Ascending aorta (tissue), 2 donors: ENCODE results near the gene ZG16. TPM values are rescaled to one million over a fixed set of nuclear protein-coding genes. Genes with fewer than 3 reads are reported as not detected.
A peak's percentile ranks its signal among the peaks of the same experiment; 100 is the strongest.

ENCODE experiments used
- DNase-seq, 2 donors: peaks; one replicate each; pipeline ENCODE4 v3.0.0-alpha.2; 2019; ENCODE audit warnings: low spot score in 2 of 2
- H3K27ac ChIP-seq, 2 donors: fragments of 200-600 bp; sonication (generic); one replicate each; pipeline ENCODE4 v1.5.1; 2016 to 2017; ENCODE audit warnings: mild to moderate bottlenecking in 1 of 2
- H3K27me3 ChIP-seq: fragments of 200-600 bp; sonication (generic); one replicate; pipeline ENCODE4 v1.5.1; 2017
- H3K36me3 ChIP-seq, 2 donors: fragments of 200-600 bp; sonication (generic); one replicate each; pipeline ENCODE4 v1.5.1; 2016
- H3K4me1 ChIP-seq, 2 donors: fragments of 200-600 bp; sonication (generic); one replicate each; pipeline ENCODE4 v1.5.1; 2016 to 2017; ENCODE audit warnings: mild to moderate bottlenecking in 1 of 2
- H3K4me3 ChIP-seq, 2 donors: fragments of 200-600 bp; sonication (generic); one replicate each; pipeline ENCODE4 v1.5.1; 2016 to 2017; ENCODE audit warnings: mild to moderate bottlenecking in 1 of 2
- H3K9me3 ChIP-seq, 2 donors: fragments of 200-600 bp; sonication (generic); one replicate each; pipeline ENCODE4 v1.5.1; 2016
- CTCF ChIP-seq, 3 experiments: fragments of 200-600 bp in 2 of 3; fragments of 450-650 bp in 1 of 3; sonication (generic) in 2 of 3; IDR thresholded peaks; one replicate each; pipeline ENCODE4 v1.5.1; 2016 to 2019; ENCODE audit warnings: antibody characterized with exemption in 3 of 3, mild to moderate bottlenecking in 1 of 3, moderate library complexity in 1 of 3
- intact Hi-C: fragments of 100-400 bp; cut with DNase I; formaldehyde crosslinking; loops from one replicate; pipeline ENCODE4 v1.15.1; 2023
- total RNA-seq: library from RNA; depleted of rRNA; stranded (reverse); fragments of >200 nt; gene quantifications from one replicate; pipeline ENCODE4 v1.1.0, GENCODE V29; 2016

Gene ZG16
- total RNA-seq, 1 donor from 2014 or later: 0.21 TPM

DNA sequence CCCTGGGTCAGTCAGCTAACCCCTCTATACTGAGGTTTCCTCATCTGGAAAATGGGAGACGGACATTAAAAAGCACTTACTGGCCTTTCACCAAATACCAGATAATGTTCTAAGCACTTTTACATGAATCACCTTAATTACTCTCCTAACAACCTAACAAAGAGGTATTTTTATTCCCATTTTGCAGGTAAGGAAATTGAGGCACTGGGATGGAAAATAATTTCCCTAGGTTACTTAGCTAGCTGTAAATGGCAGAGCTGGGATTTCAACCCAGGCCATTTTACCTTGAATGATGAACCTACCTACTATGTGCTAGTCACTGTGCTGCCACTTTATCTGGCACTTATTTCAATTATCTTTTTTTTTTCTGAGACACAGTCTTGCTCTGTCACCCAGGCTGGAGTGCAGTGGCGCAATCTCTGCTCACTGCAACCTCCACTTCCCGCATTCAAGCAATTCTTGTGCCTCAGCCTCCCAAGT lies 16.2 kb downstream of the ZG16 start:
- Histone ChIP-seq H3K27ac (no peak overlapping the region), H3K4me1 (peaks cover 0 to 13% of the 10 kb centered on the region in 2 donors), H3K27me3 (no peaks in the 10 kb centered on the region), H3K4me3 (no peak overlapping the region), H3K36me3 (peaks cover 24% of the 10 kb centered on the region in 2 donors), H3K9me3 (no peaks in the 10 kb centered on the region)
- intact Hi-C loops: loop anchor here (5.0 kb wide), 1 partner anchor 822 kb away; the partner anchor contains the start of gene SPNS1
- TF ChIP-seq CTCF (IDR thresholded peaks at IDR 0.05): no peak
- no peak for DNase-seq

DNA sequence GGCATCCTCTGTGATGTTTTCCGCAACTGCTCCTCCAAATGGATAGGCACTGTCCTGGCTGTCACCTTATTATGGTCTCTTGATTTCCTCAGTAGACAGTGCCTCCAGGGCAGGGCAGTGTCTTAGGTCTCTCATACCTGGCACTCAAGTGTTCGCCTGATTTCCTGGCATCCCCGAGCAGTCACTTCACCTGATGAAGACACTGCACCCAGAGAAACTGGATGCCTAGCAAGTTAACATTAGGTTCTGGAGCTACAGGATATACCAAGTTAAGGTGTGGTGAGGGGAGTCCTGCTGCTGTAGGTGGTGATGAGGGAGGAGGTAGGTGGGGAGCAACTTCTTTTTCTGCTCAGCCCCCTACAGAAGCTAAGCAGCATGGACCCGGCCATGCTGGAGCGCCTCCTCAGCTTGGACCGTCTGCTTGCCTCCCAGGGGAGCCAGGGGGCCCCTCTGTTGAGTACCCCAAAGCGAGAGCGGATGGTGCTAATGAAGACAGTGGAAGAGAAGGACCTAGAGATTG lies 24.4 kb downstream of the ZG16 start:
- TF ChIP-seq CTCF (IDR thresholded peaks at IDR 0.05): no peak
- DNase-seq: no peak
- Histone ChIP-seq H3K27ac (no peak overlapping the region), H3K36me3 (peaks cover 25 to 31% of the 10 kb centered on the region in 2 donors), H3K9me3 (no peaks in the 10 kb centered on the region), H3K4me3 (no peak overlapping the region), H3K4me1 (peaks cover 3 to 7% of the 10 kb centered on the region in 2 donors), H3K27me3 (no peaks in the 10 kb centered on the region)
- intact Hi-C loops: loop anchor here (10.0 kb wide), 1 partner anchor 1652 kb away; the partner anchor contains the start of gene ARMC5

DNA sequence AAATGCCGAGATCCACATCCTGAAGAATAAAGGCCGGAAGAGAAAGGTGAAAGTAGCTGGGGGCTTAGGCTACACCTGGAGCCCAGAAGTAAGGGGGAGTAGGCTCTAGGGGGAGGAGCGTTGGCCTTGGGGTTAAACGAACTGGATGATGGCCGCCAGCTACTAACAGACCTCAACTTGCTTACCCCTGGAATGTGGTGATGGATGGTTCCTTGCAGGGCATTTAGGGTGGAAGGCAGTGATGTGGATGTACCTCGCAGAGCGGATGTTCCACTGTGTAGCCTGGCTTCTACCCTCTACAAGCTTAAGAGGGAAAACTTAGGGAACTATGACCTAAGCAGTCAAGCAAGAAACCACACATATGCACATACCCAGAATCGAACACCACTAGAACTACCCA lies 26.0 kb downstream of the ZG16 start:
- no peak for DNase-seq
- Histone ChIP-seq H3K27me3 (no peaks in the 10 kb centered on the region), H3K4me1 (peaks cover 10 to 17% of the 10 kb centered on the region in 2 donors), H3K36me3 (peaks cover 13 to 24% of the 10 kb centered on the region in 2 donors), H3K9me3 (no peaks in the 10 kb centered on the region), H3K4me3 (peak overlapping the region in 1 of 2 donors; percentile 68), H3K27ac (peak overlapping the region; percentile 95 to 99)
- no peak for TF ChIP-seq CTCF (IDR thresholded peaks at IDR 0.05)
- intact Hi-C loops: loop anchor here (2.0 to 10.0 kb wide), 2 partner anchors 59 to 1651 kb away; partner anchors contain the start of genes ARMC5 and CDIPT

- Histone ChIP-seq H3K9me3 (no peaks in the 10 kb centered on the region), H3K4me1 (peaks cover 15 to 23% of the 10 kb centered on the region in 2 donors), H3K27me3 (no peaks in the 10 kb centered on the region), H3K36me3 (peaks cover 13 to 24% of the 10 kb centered on the region in 2 donors), H3K4me3 (peak overlapping the region; percentile 68 to 87), H3K27ac (peak overlapping the region; percentile 95 to 99)
- no peak for TF ChIP-seq CTCF (IDR thresholded peaks at IDR 0.05)
- intact Hi-C loops: loop anchor here (1.0 to 10.0 kb wide), 7 partner anchors 14 to 1650 kb away; partner anchors contain the start of genes ALDOA, ARMC5, CDIPT and HIRIP3
- DNase-seq: no peak
Observed at GRCh38 chr16:29804455-29805231, 26.6 kb downstream of the ZG16 start.

DNA sequence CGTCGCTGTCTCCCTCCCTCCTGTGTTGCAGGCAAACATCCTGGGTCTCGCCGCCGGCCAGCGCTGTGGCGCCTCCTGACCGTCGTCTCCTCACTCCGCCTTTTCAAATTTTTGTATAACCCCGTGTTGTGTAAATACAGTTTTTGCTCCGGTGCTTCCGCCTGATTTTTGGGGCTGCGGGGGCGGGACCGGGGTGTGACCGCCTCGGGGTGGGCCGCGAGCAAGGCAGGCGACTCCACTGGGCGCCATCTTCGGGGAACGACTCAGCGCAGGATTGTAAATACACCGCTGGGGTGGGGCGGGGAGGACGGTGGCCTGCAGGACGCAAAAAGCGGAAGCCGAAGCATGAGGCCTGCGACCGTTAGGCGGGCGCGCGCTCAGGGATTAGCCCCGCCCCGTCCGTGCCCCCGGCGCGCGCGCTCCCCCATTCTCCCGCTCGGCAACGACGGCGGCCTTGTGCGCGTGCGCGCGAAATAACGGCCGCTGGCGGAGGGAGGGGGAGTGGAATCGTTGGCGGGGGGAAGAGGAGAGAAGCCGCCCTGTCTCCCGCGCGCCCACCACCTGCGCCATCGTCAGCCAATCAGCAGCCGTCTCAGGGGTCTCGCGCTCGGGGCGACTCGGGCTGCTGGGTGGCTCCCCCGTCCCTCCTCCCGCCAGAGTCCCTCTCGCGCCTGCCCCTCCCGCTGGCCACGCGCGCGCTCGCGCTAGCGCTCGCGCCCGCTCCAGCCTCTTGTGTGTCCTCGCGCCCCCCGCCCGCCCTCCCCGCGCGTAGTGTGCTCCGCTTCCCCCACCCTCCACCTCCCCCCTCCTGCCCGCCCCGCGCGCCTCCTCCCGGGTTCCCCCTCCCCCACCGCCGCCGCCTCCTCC lies 27.4 kb downstream of the ZG16 start:
- intact Hi-C loops: loop anchor here (1.0 to 10.0 kb wide), 8 partner anchors 15 to 1649 kb away; partner anchors contain the start of genes ALDOA, ARMC5, CDIPT and HIRIP3
- Histone ChIP-seq H3K36me3 (peaks cover 14 to 25% of the 10 kb centered on the region in 2 donors), H3K27ac (peak overlapping the region; percentile 95 to 99), H3K9me3 (no peaks in the 10 kb centered on the region), H3K27me3 (no peaks in the 10 kb centered on the region), H3K4me1 (peaks cover 15 to 30% of the 10 kb centered on the region in 2 donors), H3K4me3 (peak overlapping the region; percentile 68 to 87)
- peak; percentile 89 to 98 for DNase-seq
- TF ChIP-seq CTCF (IDR thresholded peaks at IDR 0.05): peak in 2 of 3 experiments; percentile 10 to 12
